Body of pancreas (tissue), 4 donors: ENCODE measurements around the gene SAG.

ENCODE experiments used
- CTCF ChIP-seq, 7 experiments: fragments of 450-650 bp in 4 of 7; fragments of 200-600 bp in 3 of 7; sonication (generic) in 3 of 7; IDR thresholded peaks; one replicate each; pipeline ENCODE4 v1.5.1; 2016 to 2019; ENCODE audit warnings: antibody characterized with exemption in 7 of 7
- POLR2A ChIP-seq, 3 donors: fragments of 450-650 bp; IDR thresholded peaks; one replicate each; pipeline ENCODE4 v1.6.1; 2016; ENCODE audit warnings: antibody characterized with exemption in 3 of 3, mild to moderate bottlenecking in 2 of 3

- TF ChIP-seq CTCF (IDR thresholded peaks at IDR 0.05) (no peak), POLR2A (IDR thresholded peaks at IDR 0.05) (no peak)
Measured at GRCh38 chr2:233362742-233363141, 55.1 kb downstream of the SAG start.
